Mesothelial cell of epicardium (in vitro differentiated cells): ENCODE data around the gene PLAAT2. TPM values are rescaled to one million over a fixed set of nuclear protein-coding genes. Genes with fewer than 3 reads are reported as not detected.
"Not testable (repeated sequence)": the region's sequence is repeated elsewhere in the genome, so short reads cannot be mapped to it uniquely, and the experiment has no call there.

Experiments used
- DNase-seq, 2 experiments: peaks; one replicate each; pipeline ENCODE4 v3.0.0; 2021; ENCODE audit warnings: low spot score in 2 of 2; ENCODE audit not compliant: unreplicated experiment in 2 of 2
- H3K27ac Mint-ChIP-seq: 2 replicates; pipeline ENCODE4 v1.8.0; 2021; ENCODE audit warnings: mixed read lengths
- H3K27me3 Mint-ChIP-seq: 2 replicates; pipeline ENCODE4 v1.8.0; 2021; ENCODE audit warnings: low read depth, mixed read lengths
- H3K36me3 Mint-ChIP-seq: 2 replicates; pipeline ENCODE4 v1.8.0; 2021; ENCODE audit warnings: mixed read lengths
- H3K4me1 Mint-ChIP-seq: 2 replicates; pipeline ENCODE4 v1.8.0; 2021; ENCODE audit warnings: mixed read lengths
- H3K4me3 Mint-ChIP-seq: 2 replicates; pipeline ENCODE4 v1.8.0; 2021; ENCODE audit warnings: mild to moderate bottlenecking, moderate library complexity, mixed read lengths
- H3K9me3 Mint-ChIP-seq: 2 replicates; pipeline ENCODE4 v1.8.0; 2021; ENCODE audit warnings: mixed read lengths
- total RNA-seq: library from RNA; stranded (reverse); gene quantifications from 3 replicates; pipeline ENCODE4 v1.2.1, GENCODE V29; 2021
- TF ChIP-seq, protein P1 (sequence below): fragments of 200-600 bp; sonication (generic); IDR thresholded peaks from one replicate; pipeline ENCODE4 v1.5.0; 2021; ENCODE audit warnings: antibody characterized with exemption; ENCODE audit not compliant: unreplicated experiment

PLAAT2 gene
- total RNA-seq, 1 donor from 2014 or later: not detected

DNA sequence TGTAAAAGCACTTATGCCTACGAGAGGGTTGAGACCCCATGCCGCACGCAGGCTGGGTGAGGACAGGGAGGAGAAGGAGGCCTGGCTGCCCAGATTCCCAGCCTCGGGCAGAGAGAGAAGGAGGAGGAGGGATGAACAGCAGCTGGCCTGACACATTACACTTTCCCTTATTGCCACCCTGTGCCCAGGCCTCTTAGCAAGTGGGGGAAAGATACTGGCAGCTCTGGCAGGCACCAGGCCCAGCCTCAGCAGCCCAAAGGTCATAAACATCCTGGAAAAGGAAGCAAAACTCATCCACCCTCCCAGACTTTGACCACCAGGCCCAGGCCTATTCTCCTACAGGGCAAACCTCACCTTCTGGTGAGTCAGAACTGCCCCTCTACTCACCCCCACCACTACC lies 46.4 kb upstream of the PLAAT2 start:
- no peaks in the 10 kb centered on the region for H3K9me3 Mint-ChIP-seq
- H3K4me1 Mint-ChIP-seq: peaks cover 30% of the 10 kb centered on the region
- no peak overlapping the region for H3K27ac Mint-ChIP-seq
- no peaks in the 10 kb centered on the region for H3K36me3 Mint-ChIP-seq
- TF ChIP-seq, protein P1, sequence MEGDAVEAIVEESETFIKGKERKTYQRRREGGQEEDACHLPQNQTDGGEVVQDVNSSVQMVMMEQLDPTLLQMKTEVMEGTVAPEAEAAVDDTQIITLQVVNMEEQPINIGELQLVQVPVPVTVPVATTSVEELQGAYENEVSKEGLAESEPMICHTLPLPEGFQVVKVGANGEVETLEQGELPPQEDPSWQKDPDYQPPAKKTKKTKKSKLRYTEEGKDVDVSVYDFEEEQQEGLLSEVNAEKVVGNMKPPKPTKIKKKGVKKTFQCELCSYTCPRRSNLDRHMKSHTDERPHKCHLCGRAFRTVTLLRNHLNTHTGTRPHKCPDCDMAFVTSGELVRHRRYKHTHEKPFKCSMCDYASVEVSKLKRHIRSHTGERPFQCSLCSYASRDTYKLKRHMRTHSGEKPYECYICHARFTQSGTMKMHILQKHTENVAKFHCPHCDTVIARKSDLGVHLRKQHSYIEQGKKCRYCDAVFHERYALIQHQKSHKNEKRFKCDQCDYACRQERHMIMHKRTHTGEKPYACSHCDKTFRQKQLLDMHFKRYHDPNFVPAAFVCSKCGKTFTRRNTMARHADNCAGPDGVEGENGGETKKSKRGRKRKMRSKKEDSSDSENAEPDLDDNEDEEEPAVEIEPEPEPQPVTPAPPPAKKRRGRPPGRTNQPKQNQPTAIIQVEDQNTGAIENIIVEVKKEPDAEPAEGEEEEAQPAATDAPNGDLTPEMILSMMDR: no peak
- H3K27me3 Mint-ChIP-seq: peaks cover 15% of the 10 kb centered on the region
- DNase-seq: no peak
- no peak overlapping the region for H3K4me3 Mint-ChIP-seq

DNA sequence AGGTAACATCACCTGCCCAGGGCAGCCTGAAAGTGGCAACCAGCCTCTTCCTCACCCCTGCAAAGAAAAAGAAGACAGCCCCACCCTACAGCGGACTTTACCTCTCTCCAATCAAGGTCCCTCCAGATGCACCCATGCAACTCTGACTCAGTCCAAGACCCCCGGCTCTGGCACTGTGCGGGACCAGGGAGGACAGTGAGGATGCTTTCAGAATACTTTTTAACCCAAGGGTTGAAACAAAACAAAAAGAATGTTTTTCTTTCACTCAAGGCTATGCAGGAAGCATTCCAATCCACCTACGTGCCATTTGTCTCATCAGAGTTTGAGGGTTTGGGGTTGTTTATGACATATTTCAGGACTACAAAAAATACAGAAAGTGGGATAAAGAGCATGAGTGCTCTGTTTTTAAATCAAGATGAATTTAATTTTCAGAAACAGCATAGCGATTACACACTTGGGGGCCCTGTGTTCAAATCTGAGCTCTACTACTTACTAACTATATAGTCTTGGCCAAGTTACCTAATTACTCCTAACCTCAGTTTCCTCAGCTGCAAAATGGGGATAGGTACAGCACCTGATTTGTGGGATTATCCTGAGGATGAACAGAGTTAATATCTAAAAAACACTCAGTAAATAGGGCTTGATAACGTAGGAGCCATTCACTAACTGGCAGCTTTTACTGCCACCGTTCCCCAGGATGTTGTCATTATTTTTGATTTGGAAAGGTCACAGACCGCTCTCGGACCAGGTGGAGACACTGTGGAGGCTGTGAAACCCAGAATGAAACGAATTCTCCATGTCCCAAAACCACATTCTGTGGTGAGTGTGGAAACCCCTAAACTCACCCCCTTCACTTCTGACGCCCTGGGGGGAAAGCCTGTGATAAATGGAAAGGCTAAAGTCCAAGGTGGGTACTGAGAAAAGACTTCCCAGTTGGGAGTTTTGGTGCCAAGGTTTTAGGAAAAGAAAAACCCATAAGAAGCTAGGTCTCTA lies 45.5 kb upstream of the PLAAT2 start:
- H3K36me3 Mint-ChIP-seq: no peaks in the 10 kb centered on the region
- no peak overlapping the region for H3K27ac Mint-ChIP-seq
- TF ChIP-seq, protein P1: no peak
- peaks cover 9% of the 10 kb centered on the region for H3K27me3 Mint-ChIP-seq
- H3K4me3 Mint-ChIP-seq: no peak overlapping the region
- peaks cover 26% of the 10 kb centered on the region for H3K4me1 Mint-ChIP-seq
- no peak for DNase-seq
- no peaks in the 10 kb centered on the region for H3K9me3 Mint-ChIP-seq

DNA sequence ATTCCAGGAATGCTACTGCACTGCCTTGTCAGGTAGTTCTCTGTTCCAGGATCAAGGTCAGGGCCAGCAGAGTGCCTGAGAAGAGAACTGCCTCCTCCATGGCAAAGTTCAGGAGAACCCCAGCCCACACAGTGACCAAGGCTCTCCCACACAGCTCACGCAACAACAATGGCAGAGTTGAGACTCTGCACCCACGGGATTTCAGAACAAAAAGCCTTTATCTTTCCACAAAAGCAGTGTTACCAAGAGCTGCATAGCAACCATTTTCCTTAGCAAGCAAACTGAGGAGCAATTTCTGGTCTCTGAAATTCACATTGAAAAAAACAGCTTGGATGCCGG lies 40.0 kb upstream of the PLAAT2 start:
- H3K36me3 Mint-ChIP-seq: no peaks in the 10 kb centered on the region

DNA sequence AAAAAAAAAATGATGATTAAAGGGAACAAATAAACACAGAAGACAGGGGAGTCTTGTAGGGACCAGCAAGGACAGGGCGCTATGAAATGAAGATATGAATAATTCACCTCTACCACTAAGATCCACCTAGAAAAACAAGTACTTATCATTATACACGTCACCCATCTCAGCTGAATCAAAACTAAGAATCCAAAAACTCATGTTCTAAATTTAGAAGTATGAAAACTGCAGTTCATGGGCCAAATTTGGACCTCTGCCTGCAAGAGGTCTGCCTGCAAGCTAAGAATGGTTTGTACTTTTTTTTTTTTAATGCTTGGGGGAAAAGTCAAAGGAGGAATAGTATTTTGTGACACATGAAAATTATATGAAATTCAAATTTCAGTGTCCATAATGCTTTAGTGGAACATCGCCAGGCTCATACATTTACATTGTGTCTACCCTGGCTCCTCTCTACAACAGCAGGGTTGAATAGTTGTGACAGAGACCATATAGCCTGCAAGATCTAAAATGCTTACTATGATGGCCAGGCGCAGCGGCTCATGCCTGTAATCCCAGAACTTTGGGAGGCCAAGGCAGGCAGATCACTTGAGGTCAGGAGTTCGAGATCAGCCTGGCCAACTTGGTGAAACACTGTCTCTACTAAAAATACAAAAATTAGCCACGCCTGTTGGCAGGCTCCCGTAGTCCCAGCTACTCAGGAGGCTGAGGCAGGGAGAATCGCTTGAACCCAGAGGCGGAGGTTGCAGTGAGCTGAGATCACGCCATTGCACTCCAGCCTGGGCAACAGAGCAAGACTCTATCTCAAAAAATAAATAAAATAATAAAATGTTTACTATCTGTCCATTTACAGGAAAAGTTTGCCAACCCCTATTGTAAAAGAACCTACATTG lies 39.4 kb upstream of the PLAAT2 start:
- not testable (repeated sequence) for DNase-seq, H3K4me1 Mint-ChIP-seq, H3K36me3 Mint-ChIP-seq, H3K9me3 Mint-ChIP-seq, H3K4me3 Mint-ChIP-seq, H3K27me3 Mint-ChIP-seq
- H3K27ac Mint-ChIP-seq: peak overlapping the region; percentile 15

More for the DNA sequence above, 40.0 kb upstream of the PLAAT2 start:
- Mint-ChIP-seq H3K27ac (no peak overlapping the region), H3K27me3 (no peaks in the 10 kb centered on the region), H3K4me3 (no peak overlapping the region), H3K9me3 (no peaks in the 10 kb centered on the region), H3K4me1 (peaks cover 2% of the 10 kb centered on the region)
- TF ChIP-seq, protein P1: no peak
- DNase-seq: no peak

DNA sequence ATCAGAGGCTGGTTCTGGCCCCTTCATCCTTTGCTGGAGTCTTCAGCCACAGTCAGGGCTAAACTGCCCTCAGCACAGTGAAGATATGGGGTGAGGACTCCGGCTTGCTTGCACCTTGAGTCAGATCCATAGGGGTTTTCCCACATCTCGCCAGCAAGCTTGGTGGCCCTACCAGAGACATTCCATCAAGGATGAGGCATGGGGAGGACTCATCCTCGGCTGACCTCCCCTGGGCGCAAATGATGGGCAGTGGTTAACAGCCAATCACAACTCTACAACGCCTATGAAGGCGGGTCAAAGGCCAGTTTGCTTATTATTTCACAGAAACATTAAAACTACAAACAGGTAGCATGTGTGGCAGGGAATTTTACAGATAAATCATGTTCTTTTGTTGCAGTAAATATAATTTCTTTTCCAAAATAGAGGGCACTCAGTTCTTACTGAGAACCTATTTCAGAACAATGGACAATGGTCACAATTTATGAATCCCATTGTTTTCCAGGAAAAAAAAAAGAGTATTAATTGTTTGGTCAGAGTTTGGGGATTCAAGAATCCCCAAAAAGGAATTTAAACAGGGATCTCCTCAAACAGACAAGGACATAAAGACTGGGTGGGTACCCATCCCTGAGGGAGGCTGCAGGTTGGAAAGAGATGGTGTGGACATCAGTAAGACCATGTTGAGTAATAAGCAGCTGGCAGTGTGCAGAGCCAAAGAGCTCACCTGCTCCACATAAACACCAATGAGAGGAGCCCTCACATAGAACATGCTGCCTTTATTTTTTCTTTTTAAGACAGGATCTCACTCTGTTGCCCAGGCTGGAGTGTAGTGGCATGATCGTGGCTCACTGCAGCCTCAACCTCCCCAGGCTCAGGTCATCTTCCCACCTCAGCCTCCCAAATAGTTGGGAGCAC lies 36.3 kb upstream of the PLAAT2 start:
- Mint-ChIP-seq H3K9me3 (no peaks in the 10 kb centered on the region), H3K4me1 (no peaks in the 10 kb centered on the region), H3K27me3 (no peaks in the 10 kb centered on the region), H3K4me3 (no peak overlapping the region), H3K27ac (no peak overlapping the region), H3K36me3 (no peaks in the 10 kb centered on the region)
- no peak for DNase-seq
- TF ChIP-seq, protein P1: no peak
